NOMO-1 treated with dmso at 0.1 percent for 144 hours (cell line): ENCODE results near the gene FLT1.

Experiments
- DNase-seq: peaks from one replicate; lab custom pipeline; 2025; ENCODE audit not compliant: unreplicated experiment; lab: John Stamatoyannopoulos, UW

Gene FLT1

DNA sequence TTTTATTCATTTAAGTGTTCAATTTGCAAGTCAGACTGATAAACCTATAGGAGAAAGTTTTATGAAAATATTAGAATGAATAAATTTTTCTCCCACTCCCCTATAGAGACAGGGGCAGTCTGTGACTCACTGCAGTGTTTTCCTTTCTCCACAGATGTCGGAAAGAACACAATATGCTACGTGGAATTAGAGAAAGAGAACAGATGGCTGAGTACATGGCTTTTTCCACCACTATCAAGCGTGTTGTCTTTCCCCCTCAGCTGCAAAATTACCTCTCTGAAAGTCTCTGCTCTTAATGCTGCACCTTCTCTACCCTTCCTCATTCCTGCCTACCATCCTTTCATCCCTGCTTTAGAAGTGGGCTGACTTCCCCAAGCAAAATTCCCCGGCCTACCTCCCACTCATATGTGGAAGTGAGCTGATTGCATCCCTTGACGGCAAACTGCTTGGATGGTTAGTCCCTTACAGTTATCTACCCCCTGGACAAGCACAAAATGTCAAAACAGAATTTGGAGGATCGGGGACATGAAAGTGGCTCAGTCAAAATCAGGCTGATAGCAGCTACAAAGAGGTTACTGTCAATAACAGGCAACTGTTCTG is 30.0 kb downstream of the FLT1 start:
- no peak for DNase-seq

DNA sequence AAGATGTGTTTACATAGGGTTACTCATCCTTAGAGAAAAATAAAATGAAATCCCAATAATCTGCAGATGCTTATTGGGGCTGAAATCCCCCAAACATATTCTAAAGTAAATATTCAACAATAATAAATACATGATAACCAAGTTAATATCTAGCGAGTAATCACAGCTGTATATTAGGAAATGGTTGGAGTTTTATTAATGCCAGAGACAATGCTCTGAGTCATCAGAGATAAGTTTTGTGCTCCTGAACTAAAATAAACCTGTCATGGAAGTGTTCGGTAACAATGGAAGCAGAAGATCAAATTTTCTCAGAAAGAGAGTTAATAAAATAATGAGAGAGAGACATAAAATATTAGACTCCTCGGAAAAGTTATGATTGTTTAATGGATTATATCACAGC is 31.4 kb downstream of the FLT1 start:
- no peak for DNase-seq

DNA sequence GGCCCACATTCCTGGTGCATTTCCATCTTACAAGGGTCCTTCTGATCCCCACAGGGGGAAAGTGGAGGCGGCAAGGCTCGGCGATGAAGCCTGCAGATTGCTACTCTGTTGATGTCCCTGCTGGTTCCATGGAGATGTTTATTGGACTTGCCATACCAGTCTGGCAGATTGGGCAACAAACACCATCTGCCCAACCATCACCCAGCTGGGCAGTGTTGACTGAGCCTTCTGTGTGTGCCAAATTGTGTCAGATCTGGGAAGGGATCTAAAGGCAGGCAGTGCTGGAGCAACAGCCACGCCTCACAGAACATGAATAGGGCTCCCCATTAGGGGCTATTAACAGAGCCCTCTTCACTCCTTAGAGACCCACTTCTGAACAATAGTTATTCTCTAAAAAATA is 35.0 kb downstream of the FLT1 start:
- no peak for DNase-seq

DNA sequence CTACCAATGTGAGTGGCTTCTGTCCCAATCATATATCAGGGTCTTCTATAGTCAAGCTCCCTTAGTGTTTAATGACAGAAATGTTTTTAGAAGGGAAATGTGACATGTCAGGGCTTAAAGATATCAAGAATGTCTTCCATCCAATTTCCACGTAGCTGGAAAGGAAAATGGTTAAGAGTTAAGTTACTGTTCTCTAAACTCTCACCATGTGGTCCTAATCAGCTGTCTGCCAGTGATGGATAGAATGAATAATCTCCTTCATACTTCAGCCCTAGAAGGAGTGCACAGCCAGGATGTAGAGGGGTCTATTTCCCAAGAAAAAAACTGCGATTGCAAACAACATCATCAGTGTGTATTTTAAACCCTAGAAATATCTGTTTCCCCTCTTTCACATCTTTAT is 36.3 kb downstream of the FLT1 start:
- DNase-seq: no peak

DNA sequence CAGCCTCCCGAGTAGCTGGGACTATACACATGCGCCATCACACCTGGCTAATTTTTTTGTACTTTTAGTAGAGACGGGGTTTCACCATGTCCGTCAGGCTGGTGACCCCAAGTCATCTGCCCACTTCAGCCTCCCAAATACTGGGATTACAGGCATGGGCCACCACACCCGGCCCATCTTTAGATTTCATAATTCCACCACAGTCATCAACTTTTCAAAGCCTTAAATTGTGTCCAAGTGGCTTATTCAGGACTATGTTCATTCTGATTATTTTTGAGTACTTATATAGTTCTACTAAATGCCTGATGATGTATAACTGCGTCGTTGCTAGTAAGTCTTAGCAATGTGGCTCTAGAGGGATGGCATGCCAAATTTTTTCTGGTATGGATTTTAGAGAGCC is 36.9 kb downstream of the FLT1 start:
- no peak for DNase-seq

DNA sequence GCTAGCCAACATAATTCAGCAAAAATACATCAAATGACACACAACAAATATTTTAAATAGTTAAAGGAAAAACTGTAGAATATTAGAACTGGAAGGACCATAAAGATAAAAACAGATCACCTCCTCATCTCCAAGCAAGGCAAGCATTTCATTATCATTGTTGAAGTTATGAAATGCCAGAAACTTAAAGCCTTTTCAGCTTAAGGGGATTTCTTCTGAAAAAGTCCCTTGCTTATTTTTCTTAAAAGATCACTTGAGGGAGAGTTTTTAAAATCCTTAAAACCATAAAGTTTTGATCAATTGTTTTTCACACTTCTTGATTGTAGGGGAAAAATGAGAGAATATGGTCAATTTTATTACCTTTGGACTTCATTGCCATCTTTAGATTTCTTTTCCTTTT is 37.4 kb downstream of the FLT1 start:
- no peak for DNase-seq

DNA sequence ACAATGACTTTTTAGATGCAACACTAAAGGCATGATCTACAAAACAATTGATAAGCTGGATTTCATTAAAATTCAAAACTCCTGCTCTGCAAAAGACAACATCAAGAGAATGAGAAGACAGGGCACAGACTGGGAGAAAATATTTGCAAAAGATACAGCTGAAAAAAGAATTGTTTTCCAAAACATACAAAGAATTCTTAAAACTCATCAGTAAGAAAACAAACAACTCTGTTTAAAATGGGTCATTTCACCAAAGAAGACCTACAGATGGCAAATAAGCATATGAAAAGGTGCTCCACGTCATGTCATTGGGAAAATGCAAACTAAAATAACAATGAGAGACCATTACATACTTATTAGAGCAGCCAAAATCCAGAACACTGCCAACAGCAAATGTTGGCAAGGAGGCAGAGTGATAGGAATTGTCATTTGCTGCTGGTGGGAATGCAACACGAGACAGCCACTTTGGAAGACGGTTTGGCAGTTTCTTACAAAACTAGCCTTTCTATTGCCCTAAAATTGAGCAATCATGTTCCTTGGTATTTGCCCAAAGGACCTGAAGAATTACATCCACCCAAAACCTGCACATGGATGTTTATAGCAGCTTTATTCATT is 39.2 kb downstream of the FLT1 start:
- no peak for DNase-seq

DNA sequence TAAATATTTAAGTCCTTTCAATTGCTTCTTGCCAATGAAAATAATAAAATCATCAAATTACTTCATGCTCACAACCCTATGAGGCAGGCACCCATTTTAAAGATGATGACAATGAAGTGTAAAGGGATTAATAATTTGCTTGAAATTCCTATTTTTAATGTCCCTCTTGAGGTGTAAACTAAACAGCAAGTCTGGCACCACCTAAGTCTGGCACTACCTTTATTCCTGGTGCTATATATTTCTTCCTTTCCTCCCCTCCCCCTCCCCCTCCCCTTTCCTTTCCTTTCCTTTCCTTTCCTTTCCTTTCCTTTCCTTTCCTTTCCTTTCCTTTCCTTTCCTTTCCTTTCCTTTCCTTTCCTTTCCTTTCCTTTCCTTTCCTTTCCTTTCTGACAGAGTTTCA is 42.2 kb downstream of the FLT1 start:
- DNase-seq: no peak

DNA sequence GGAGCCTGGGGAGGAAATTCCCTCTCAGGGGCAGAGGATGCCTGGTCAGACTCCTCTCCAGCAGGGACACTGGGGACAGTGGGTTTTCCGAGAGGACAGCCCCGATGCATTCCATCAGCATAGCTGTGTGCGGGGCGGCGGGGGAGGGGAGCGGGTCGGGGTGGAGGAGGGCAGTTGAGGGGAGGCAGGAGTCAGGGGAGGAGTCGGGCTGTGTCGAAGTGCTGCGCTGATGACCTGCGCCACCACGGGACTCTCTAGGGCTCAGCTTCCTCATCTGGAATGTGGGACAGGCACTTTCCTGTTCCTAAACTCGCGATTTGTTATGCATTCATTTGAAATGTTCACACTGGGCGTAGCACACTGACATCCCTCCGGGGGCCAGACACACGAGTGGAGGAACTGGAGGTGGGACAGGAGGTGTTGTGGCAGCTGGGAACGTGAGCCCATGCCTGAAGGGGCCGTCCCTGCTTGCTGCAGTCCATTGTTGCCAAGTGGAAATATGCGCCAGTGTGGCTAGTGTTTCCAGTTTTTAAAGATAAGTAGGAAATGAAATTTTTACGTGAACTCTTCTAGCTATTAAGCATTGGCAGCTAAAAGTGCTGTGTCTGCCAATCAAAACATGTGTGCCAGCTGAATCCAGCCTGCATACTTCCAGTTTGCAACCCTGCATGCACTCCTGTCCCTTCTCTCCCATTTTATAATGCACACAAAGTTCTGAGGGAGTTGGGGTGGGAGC is 43.3 kb downstream of the FLT1 start:
- no peak for DNase-seq

DNA sequence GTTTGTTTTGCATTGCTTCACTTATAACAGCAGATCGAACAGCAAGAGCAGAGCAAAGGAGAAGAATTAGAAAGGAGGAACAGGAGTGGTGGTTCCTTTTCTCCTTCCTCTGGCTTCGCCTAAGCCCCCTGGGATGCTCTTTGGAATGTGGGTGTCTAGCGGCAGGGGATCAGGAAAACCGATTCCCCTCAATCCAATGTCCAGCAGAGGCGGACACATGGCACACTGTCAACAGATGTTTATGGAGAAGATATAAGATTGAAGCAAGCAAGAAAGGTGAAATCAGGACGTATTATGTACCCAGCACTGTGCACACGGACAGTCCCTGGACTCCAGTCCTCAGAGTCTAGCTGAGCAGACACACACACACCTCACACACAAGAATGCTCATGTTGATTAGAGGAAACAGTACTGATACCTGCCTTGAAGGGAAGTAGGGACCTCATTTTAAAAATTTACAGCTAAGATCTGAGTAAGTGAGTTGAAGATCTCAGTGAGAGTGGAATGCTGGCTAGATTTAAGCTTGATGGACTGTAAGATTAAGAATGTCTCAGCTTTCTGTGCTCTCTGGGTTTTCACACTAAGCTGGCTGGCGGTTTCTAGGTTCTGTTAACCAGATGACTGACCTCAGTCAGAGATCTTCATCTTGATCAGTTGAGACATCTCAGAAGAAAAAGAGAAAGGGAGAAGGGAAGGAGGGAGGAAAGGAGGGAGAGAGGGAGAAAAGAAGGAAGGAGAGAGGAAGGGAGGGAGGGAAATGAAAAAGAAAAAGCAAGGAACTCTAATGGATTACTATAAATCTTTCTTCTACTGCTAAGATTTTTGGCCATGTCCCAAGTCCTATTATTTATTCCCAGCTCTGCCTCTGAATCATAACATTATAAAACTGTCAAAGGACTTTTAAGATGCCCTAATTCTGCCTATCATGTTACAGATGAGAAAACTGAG is 44.8 kb downstream of the FLT1 start:
- DNase-seq: no peak

DNA sequence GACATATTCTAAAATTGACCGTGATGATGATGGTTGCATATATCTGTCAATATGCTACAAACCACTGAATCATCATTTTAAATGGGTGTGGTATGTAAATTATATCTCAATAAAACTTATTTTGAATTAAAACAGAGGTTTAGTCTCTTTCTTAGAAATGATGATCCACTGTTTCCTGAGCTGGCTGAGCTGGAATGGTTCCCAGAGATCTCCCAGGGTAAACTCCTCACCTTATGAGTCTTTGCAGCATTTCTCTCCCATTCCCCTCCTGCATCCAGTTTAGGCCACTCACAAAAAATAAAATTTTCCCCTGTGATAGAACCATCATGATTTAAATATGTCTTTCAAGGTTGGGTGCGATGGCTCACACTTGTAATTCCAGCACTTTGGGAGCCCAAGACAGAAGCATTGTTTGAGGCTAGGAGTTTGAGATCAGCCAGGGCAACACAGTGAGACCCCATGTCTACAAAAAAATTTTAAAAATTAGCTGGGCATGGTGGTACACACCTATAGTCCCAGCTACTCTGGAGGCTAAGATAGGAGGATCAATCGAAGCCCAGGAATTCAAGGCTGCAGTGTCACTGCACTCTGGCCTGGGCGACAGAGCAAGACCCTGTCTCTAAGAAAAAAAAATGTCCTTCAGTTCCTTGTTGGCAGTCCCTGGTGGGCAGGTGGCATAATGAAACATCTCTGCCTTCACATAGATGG is 46.1 kb downstream of the FLT1 start:
- no peak for DNase-seq

DNA sequence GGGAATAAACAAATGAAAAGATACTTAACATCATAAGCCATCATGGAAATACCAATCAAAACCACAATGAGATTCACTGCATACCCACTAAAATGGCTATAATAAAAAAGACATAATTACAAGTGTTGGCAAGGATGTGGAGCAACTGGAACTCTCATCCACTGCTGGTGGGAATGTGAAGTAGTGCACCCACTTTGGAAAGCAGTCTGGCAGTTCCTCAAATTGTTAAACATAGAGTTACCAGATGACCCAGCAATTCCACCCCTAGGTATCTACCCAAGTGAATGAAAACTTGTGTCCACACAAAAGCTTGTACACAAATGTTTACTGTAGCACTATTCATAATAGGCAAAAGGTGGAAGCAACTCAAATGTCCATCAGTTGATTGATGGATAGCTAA is 46.9 kb downstream of the FLT1 start:
- DNase-seq: no peak

DNA sequence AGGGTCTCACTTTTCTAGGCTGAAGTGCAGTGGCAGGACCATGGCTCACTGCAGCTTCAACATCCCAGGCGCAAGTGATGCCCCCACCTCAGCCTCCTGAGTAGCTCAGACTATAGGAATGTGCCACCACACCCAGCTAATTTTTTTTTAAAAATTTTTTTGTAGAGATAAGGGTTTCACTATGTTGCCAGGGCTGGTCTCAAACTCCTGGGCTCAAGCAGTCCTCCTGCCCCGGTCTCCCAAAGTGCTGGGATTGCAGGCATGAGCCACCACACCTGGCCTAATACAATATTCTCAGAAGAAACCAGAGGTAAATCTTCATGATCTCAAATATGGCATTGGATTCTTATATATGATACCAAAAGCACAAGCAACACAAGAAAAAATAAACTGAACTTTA is 47.7 kb downstream of the FLT1 start:
- DNase-seq: no peak

DNA sequence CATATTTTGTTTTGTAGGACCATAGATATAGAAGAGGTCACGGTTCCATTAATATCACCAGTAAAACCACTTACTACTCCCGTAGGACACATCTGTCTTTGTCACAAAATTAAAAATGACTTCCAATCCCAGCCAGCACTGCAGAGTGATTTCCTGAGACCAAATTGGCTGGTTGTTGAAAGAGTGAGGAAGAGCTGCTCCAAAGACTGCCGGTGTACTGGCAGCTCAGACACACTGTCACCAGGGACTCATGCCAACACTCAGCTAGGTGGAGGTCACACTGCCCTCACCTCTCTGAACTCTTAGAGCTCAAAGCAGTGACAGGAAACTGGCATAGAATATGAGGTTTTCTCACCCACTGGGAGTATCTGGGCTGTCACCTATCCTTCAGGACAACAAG is 52.1 kb downstream of the FLT1 start:
- no peak for DNase-seq

DNA sequence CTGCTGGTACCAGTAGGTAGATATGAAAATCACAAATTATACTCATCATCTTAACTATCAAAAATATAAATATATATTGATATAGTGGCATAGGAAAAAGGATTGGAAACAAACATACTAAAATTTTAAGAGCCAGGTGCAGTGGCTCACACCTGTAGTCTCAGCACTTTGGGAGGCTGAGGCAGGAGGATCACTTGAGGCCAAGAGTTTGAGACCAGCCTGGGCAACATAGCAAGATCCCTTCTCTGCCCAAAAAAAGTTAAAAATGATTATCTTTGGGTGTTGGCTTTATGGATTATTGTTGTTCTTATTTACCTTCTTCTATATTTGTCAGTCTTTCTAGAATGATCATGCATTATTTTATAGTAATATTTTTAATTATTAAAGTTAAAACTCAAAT is 53.4 kb downstream of the FLT1 start:
- no peak for DNase-seq

DNA sequence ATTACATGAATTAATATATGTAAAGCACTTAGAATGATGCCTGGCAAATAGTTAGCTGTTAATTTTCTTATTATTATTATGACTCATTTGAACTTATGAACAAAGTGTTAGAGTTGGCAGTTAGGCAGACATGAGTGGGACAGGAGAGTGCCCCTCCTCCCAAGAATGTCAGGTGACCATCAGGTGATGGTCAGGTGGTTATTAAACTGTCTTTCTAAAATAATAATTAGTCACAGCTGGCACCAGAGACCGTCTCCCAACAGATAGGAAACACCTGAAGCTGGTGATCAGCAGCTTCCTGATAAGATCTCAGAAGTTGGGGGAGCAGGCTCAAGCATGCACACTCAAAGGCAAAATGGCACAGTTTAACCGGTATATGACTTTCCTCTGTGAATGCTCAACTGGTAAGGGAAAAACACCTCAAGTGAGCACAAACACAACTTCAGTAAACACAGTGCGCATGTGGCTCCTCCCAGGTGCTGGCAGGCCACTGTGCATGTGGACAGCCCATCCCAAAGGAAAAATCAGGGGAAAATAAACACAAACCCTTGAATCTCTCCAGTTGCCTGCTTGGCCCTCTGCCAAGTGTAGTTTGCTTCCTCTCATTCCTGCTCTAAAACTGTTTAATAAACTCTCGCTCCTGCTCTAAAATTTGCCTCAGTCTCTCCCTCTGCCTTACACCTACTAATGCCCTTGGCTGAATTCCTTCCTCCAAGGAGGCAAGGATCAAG is 54.0 kb downstream of the FLT1 start:
- no peak for DNase-seq

DNA sequence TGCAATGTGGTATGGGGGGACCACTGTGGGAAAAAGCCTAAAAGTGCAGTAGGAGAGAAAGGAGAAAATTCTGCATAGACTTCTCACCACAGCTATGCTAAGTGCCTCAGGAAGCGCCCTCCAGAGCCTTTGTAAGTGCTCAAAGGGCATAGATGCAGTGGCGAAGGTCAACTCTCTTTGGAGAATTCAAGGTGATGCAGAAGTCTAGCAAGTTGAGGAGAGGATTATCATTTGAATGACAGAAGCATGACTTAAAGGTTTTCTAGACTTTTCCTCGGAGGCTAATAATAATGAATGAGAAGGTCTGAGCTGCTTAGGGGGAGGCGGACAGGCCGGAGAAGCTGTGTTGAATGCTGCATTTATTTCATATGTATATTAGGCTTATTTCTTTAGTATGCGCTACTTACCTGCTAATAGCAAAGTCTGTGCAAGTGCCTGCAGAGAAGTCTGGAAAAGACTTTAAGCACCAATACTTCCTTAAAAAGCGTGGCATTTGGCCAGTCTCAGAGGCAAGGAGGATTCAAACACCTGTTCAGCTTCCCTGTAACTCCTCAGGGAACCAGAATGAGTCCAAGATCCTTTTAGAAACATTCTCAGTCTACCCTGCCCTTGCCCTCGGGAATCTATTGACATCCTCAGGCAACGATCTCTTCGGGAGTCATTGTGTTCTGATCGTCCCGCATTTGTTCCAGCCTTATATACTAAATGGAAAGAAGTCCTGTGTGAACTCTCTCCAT is 56.2 kb downstream of the FLT1 start:
- DNase-seq: no peak

DNA sequence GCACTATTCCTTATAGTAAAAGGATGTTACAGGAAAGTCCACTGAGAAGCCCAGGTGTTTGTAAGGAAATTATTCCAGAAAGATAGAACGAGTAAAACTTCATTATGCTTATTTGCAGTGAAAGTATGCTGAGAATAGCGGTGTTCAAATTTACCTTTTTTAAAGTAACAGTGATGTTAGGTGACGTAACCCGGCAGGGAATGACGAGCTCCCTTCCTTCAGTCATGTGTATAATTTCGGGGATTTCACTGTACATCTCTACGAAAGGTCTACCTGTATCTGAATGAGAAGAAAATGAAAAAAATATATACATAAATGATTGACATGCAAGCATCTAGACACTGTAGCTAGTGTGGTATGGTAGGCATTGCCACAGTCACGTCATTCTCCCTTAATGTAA is 56.9 kb downstream of the FLT1 start:
- DNase-seq: no peak

DNA sequence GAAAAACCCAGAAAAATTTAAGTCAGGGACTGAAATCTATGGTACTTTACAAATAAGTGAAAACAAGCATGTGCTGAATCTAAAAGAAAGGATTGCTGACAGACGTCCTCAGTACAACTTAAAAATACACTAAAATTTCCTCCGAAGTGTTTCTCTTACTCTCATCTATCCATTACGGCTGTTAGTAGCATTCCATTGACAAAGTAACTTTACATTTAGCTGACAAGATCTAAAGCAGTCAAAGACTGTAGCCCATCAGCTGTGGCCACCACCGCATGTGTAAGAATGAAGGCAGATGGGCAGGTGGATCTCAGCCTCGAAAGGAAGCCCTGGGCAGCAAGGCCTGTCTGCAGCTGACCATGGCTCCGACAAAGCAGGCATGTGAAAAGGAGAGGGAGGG is 59.0 kb downstream of the FLT1 start:
- DNase-seq: no peak

DNA sequence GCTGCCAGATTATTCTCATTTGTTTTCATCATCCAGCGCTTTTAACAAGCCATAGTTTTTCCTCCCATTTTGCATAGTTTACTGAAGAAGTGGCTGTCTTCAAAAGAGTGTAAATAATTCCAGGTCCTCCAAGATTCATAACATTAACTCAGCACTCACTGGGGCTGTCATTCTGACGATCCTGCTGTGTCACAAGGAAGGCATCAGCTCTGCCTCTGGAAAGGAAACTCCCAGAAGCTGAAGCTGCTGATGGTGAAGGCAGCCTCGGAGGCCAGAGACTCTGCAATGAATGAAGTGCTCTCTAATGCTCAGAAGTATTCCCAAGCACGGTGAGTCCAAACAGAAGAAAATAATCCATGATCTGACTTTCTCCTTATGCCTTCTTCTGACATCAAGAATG is 60.0 kb downstream of the FLT1 start:
- no peak for DNase-seq
